Measurements from ENCODE around the gene GSAP. TPM values are rescaled to one million over a fixed set of nuclear protein-coding genes. Genes with fewer than 3 reads are reported as not detected.

GSAP gene
- total and polyA plus RNA-seq, 9 of the 15 experiments (the other 6 are each of a cell fraction or from before 2014, with no cell fraction given), result 0.13 TPM; not detected in 8

DNA sequence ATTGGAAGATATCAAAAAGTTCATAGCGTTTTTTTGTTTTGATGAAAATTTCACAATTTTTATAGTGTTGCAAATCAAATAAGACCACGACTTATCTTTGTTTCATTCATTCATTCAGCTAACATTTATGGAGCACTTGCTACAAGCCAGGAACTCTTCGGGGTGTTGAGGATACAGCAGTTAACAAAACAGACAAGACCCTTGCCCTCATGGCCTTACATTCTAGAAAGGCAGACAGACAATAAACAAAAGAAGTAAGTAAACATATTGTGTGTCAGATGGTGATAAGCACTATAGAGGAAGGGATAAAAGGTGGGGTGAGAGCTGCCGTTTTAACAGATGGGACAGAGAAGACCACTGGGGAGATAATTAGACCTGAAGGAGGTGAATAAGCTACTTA, 41.6 kb upstream of the GSAP start:
- ChIA-PET CTCF (ENCODE audit: low intra/inter-chr PET ratio) (no interaction called here), POLR2A (no interaction called here)
- Histone ChIP-seq H3K4me2 (ENCODE audit: insufficient read depth, low read length) (no peak overlapping the region), H3K27ac (ENCODE audit: extremely low read depth, low read depth, low read length) (no peak overlapping the region), H3K36me3 (ENCODE audit: control insufficient read depth, insufficient read depth, low read length) (no peaks in the 10 kb centered on the region), H3K4me1 (replicated peaks in 1 of 2; ENCODE audit: control insufficient read depth in 2 of 2, insufficient read depth in 2 of 2, low read length in 2 of 2) (no peaks in the 10 kb centered on the region), H3K9me3 (replicated peaks; ENCODE audit: control insufficient read depth, insufficient read depth, low read depth, low read length) (no peaks in the 10 kb centered on the region), H4K20me1 (replicated peaks; ENCODE audit: control insufficient read depth, insufficient read depth, low read length) (no peaks in the 10 kb centered on the region), H3K9me1 (ENCODE audit: control insufficient read depth, insufficient read depth, low read length) (no peaks in the 10 kb centered on the region), H3K4me3 (no peak overlapping the region), H2AFZ (ENCODE audit: low read depth, low read length) (no peak overlapping the region), H3K27me3 (ENCODE audit: control insufficient read depth in 2 of 2, insufficient read depth in 2 of 2, low read length in 2 of 2) (peaks cover 7 to 28% of the 10 kb centered on the region in 2 experiments; a peak in 3 of 5 replicates), H3K9ac (ENCODE audit: insufficient read depth in 1 of 2, low read depth in 2 of 2, low read length in 2 of 2) (no peak overlapping the region), H3K79me2 (ENCODE audit: control insufficient read depth, insufficient read depth, low read length) (no peaks in the 10 kb centered on the region)
- ATAC-seq, result no peak
- in situ Hi-C loops (cut with MboI) (no loop called here), intact Hi-C loops (cut with micrococcal nuclease) (no loop called here)
- no peak for TF ChIP-seq ZBTB9 (CRISPR knock-in tag; IDR thresholded peaks at IDR 0.05)
- DNase-seq (ENCODE audit: extremely low read depth in 1 of 4, low spot score in 3 of 4), result no peak
- WGBS (ENCODE audit: insufficient coverage, low coverage, missing lambda C conversion rate), result 0% methylated on average over 4 of the region's 4 CpGs
- BruUV-seq (replicated peaks), result no TSS peak
- no peak for FAIRE-seq

DNA sequence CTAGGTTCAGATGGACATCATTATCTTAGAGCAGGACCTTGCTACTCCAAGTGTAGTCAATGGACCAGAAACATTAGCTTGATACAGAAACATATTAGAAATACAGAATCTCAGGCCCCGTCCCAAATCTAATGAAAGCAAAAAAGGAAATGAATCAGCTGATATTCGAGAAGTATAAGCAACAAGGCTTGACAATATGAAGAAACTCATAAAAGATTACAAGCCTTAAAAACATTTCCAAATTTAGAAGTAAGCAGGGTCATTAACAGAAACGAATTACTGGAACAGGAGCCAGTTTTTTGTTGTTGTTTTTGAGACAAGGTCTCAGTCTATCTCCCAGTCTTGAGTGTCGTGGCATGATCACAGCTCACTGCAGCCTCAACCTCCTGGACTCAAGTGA, 40.5 kb upstream of the GSAP start:
- ATAC-seq (no peak), DNase-seq (ENCODE audit: extremely low read depth in 1 of 4, low spot score in 3 of 4) (no peak), FAIRE-seq (no peak)
- POLR2A ChIA-PET, result interaction anchor here (1.1 kb wide), 1 partner anchor 15 kb away, joined by 4 read pairs; no protein-coding TSS in a partner anchor
- TF ChIP-seq TAF9B (IDR thresholded peaks at IDR 0.05; ENCODE audit: partially characterized antibody) (no peak), HNRNPL (IDR thresholded peaks at IDR 0.05; ENCODE audit: low read depth, low read length) (no peak), ASH1L (IDR thresholded peaks at IDR 0.05; ENCODE audit: borderline replicate concordance, low read depth, partially characterized antibody) (no peak), FUS (optimal IDR thresholded peaks at IDR 0.05; ENCODE audit: low read depth, low read length) (no peak), ZBTB17 (CRISPR knock-in tag; IDR thresholded peaks at IDR 0.05) (no peak), ZNF24 (IDR thresholded peaks at IDR 0.05) (no peak), RAD51 (IDR thresholded peaks at IDR 0.05; ENCODE audit: borderline replicate concordance, low read depth) (no peak), ZNF79 (CRISPR knock-in tag; IDR thresholded peaks at IDR 0.05; ENCODE audit: low read depth) (no peak), ZNF121 (CRISPR knock-in tag; conservative IDR thresholded peaks at IDR 0.05) (no peak)
- Histone ChIP-seq H2AFZ (ENCODE audit: low read depth, low read length) (no peak overlapping the region), H3K9me3 (replicated peaks; ENCODE audit: control insufficient read depth, insufficient read depth, low read depth, low read length) (no peaks in the 10 kb centered on the region), H3K79me2 (ENCODE audit: control insufficient read depth, insufficient read depth, low read length) (no peaks in the 10 kb centered on the region), H3K27me3 (ENCODE audit: control insufficient read depth in 2 of 2, insufficient read depth in 2 of 2, low read length in 2 of 2) (peaks cover 8 to 22% of the 10 kb centered on the region in 2 experiments; a peak in 3 of 5 replicates), H3K9me1 (ENCODE audit: control insufficient read depth, insufficient read depth, low read length) (no peaks in the 10 kb centered on the region), H3K4me1 (replicated peaks in 1 of 2; ENCODE audit: control insufficient read depth in 2 of 2, insufficient read depth in 2 of 2, low read length in 2 of 2) (no peaks in the 10 kb centered on the region), H3K4me3 (no peak overlapping the region), H3K9ac (ENCODE audit: insufficient read depth in 1 of 2, low read depth in 2 of 2, low read length in 2 of 2) (no peak overlapping the region), H3K27ac (ENCODE audit: extremely low read depth, low read depth, low read length) (no peak overlapping the region), H3K4me2 (ENCODE audit: insufficient read depth, low read length) (no peak overlapping the region), H4K20me1 (replicated peaks; ENCODE audit: control insufficient read depth, insufficient read depth, low read length) (no peaks in the 10 kb centered on the region), H3K36me3 (ENCODE audit: control insufficient read depth, insufficient read depth, low read length) (no peaks in the 10 kb centered on the region)
- no TSS peak for BruUV-seq (replicated peaks)
- CTCF ChIA-PET (ENCODE audit: low intra/inter-chr PET ratio), result no interaction called here
- WGBS (ENCODE audit: insufficient coverage, low coverage, missing lambda C conversion rate), result 1% methylated on average over 4 of the region's 4 CpGs
- in situ Hi-C loops (cut with MboI) (no loop called here), intact Hi-C loops (cut with micrococcal nuclease) (no loop called here)
